NCI-H526 treated with DMSO at 0.1 percent for 48 hours (cell line): ENCODE measurements around the gene DUSP19.
A peak's percentile ranks its signal among the peaks of the same experiment; 100 is the strongest.

Experiments used
- DNase-seq: peaks from one replicate; lab custom pipeline; 2025; lab: John Stamatoyannopoulos, UW

DUSP19 gene

GRCh38 chr2:183068561-183068960 is 10.0 kb upstream of the DUSP19 start:
- DNase-seq = no peak

- DNase-seq = no peak
Measured at GRCh38 chr2:183069174-183069573, 9.4 kb upstream of the DUSP19 start.

GRCh38 chr2:183070942-183071844 is 7.4 kb upstream of the DUSP19 start:
- DNase-seq = peak; percentile 82

- DNase-seq = no peak
Measured at GRCh38 chr2:183072177-183072576, 6.4 kb upstream of the DUSP19 start.

- DNase-seq = no peak
Measured at GRCh38 chr2:183078163-183078463, 434 bp upstream of the DUSP19 start.

GRCh38 chr2:183079139-183079775 is 710 bp downstream of the DUSP19 start:
- peak; percentile 74 for DNase-seq

GRCh38 chr2:183081911-183082310 is 3.4 kb downstream of the DUSP19 start:
- DNase-seq = no peak

- no peak for DNase-seq
Measured at GRCh38 chr2:183088061-183088460, 9.5 kb downstream of the DUSP19 start.

GRCh38 chr2:183089192-183089851 is 10.8 kb downstream of the DUSP19 start:
- no peak for DNase-seq

GRCh38 chr2:183091318-183091953 is 12.9 kb downstream of the DUSP19 start:
- DNase-seq = no peak

- no peak for DNase-seq
Measured at GRCh38 chr2:183091954-183092345, 13.4 kb downstream of the DUSP19 start.

- DNase-seq = no peak
Measured at GRCh38 chr2:183093857-183094657, 15.5 kb downstream of the DUSP19 start.

- no peak for DNase-seq
Measured at GRCh38 chr2:183105402-183106134, 27.0 kb downstream of the DUSP19 start.

- no peak for DNase-seq
Measured at GRCh38 chr2:183112577-183112976, 34.0 kb downstream of the DUSP19 start.

- no peak for DNase-seq
Measured at GRCh38 chr2:183113630-183114029, 35.1 kb downstream of the DUSP19 start.

GRCh38 chr2:183117226-183117625 is 38.7 kb downstream of the DUSP19 start:
- DNase-seq = no peak

GRCh38 chr2:183123117-183123958 is 44.8 kb downstream of the DUSP19 start:
- DNase-seq = no peak

GRCh38 chr2:183123959-183124221 is 45.3 kb downstream of the DUSP19 start:
- peak; percentile 86 for DNase-seq

GRCh38 chr2:183124222-183124956 is 45.8 kb downstream of the DUSP19 start, which contains the start of gene NUP35:
TSS of gene NUP35 (plus strand) at chr2:183124443. CDS start at chr2:183124458, 15 bp downstream.
- peak; percentile 90 for DNase-seq

- DNase-seq = no peak
Measured at GRCh38 chr2:183124957-183125255, 46.4 kb downstream of the DUSP19 start.
